Loucy (cell line): ENCODE measurements around the gene IRAK4.

Experiments used
- H2AFZ ChIP-seq: fragments of 200-600 bp; sonication (generic); 2 replicates; pipeline ENCODE4 v1.6.0; 2016; ENCODE audit warnings: antibody characterized with exemption, mild to moderate bottlenecking, low read length, moderate library complexity
- H3F3A ChIP-seq: fragments of 200-600 bp; 2 replicates; pipeline ENCODE4 v1.6.0; 2016; ENCODE audit warnings: antibody characterized with exemption, low read depth, mild to moderate bottlenecking
- H3K27me3 ChIP-seq: fragments of 200-600 bp; sonication (generic); 2 replicates; pipeline ENCODE4 v1.6.1; 2014; ENCODE audit warnings: low read length, mild to moderate bottlenecking; ENCODE audit not compliant: insufficient read depth, poor library complexity, severe bottlenecking
- H3K36me3 ChIP-seq: fragments of 200-600 bp; sonication (generic); 2 replicates; pipeline ENCODE4 v1.6.1; 2016; ENCODE audit warnings: low read length; ENCODE audit not compliant: insufficient read depth
- H3K4me1 ChIP-seq: fragments of 200-600 bp; sonication (generic); 2 replicates; pipeline ENCODE4 v1.5.1; 2014; ENCODE audit warnings: low read length, mild to moderate bottlenecking; ENCODE audit not compliant: insufficient read depth, poor library complexity, severe bottlenecking
- H3K4me2 ChIP-seq: fragments of 200-600 bp; sonication (generic); 2 replicates; pipeline ENCODE4 v1.6.0; 2014; ENCODE audit warnings: antibody characterized with exemption, low read length, low read depth, mild to moderate bottlenecking; ENCODE audit not compliant: poor library complexity, severe bottlenecking
- H3K4me3 ChIP-seq: fragments of 200-600 bp; sonication (generic); 2 replicates; pipeline ENCODE4 v1.5.1; 2014; ENCODE audit warnings: low read length, mild to moderate bottlenecking, mixed read lengths; ENCODE audit not compliant: poor library complexity, severe bottlenecking
- H3K79me2 ChIP-seq: fragments of 200-600 bp; sonication (generic); 2 replicates; pipeline ENCODE4 v1.6.1; 2014; ENCODE audit warnings: low read length; ENCODE audit not compliant: insufficient read depth
- H3K9ac ChIP-seq: fragments of 200-600 bp; sonication (generic); 2 replicates; pipeline ENCODE4 v1.6.0; 2014; ENCODE audit warnings: mild to moderate bottlenecking, low read depth, low read length, moderate library complexity; ENCODE audit not compliant: poor library complexity, severe bottlenecking
- H3K9me2 ChIP-seq: fragments of 200-600 bp; sonication (generic); replicated peaks from 2 replicates; pipeline ENCODE4 v1.6.1; 2016; ENCODE audit warnings: low read depth, low read length, mixed read lengths
- H3K9me3 ChIP-seq: fragments of 200-600 bp; sonication (generic); 2 replicates; pipeline ENCODE4 v1.6.1; 2014; ENCODE audit warnings: mild to moderate bottlenecking, antibody characterized with exemption, low read length, low read depth; ENCODE audit not compliant: insufficient read depth
- H4K20me1 ChIP-seq: fragments of 200-600 bp; sonication (generic); 2 replicates; pipeline ENCODE4 v1.6.0; 2014; ENCODE audit warnings: antibody characterized with exemption, low read length, mild to moderate bottlenecking; ENCODE audit not compliant: insufficient read depth, poor library complexity, severe bottlenecking
- EZH2phosphoT487 ChIP-seq: fragments of 200-600 bp; IDR thresholded peaks from 2 replicates; pipeline ENCODE4 v1.6.1; 2018; ENCODE audit warnings: antibody characterized with exemption, mild to moderate bottlenecking, moderate library complexity, borderline replicate concordance
- TF ChIP-seq, protein P1 (sequence below): fragments of 200-600 bp; sonication (generic); conservative IDR thresholded peaks from 2 replicates; pipeline ENCODE4 v1.5.1; 2014; ENCODE audit warnings: mild to moderate bottlenecking, antibody characterized with exemption, low read length

Gene IRAK4

DNA sequence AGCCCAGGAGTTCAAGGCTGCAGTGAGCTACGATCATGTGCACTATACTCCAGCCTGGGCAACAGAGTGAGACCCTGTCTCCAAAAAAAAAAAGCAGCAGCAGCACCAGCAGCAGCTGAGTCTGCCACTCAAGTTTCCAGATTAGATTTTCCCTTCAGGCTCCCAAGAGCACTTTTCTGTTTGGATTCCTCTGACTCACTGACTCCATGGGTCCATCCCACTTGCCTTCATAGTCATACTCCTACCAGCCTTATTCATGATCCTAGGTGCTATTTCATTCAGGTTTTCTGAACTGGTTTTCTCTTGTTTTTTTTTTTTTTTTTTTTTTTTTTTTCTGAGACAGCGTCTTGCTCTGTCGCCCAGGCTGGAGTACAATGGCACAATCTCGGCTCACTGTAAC, 54.2 kb downstream of the IRAK4 start:
- H3F3A ChIP-seq: no peaks in the 10 kb centered on the region
- H3K9me3 ChIP-seq: no peaks in the 10 kb centered on the region
- no peak overlapping the region for H3K9ac ChIP-seq
- no peaks in the 10 kb centered on the region for H3K36me3 ChIP-seq
- H3K27me3 ChIP-seq: no peaks in the 10 kb centered on the region
- H3K9me2 ChIP-seq: no peaks in the 10 kb centered on the region
- no peak overlapping the region for H3K4me3 ChIP-seq
- no peak overlapping the region for H2AFZ ChIP-seq
- no peaks in the 10 kb centered on the region for H3K4me1 ChIP-seq
- H4K20me1 ChIP-seq: no peaks in the 10 kb centered on the region
- H3K79me2 ChIP-seq: no peaks in the 10 kb centered on the region
- H3K4me2 ChIP-seq: no peak overlapping the region
- TF ChIP-seq, protein P1, sequence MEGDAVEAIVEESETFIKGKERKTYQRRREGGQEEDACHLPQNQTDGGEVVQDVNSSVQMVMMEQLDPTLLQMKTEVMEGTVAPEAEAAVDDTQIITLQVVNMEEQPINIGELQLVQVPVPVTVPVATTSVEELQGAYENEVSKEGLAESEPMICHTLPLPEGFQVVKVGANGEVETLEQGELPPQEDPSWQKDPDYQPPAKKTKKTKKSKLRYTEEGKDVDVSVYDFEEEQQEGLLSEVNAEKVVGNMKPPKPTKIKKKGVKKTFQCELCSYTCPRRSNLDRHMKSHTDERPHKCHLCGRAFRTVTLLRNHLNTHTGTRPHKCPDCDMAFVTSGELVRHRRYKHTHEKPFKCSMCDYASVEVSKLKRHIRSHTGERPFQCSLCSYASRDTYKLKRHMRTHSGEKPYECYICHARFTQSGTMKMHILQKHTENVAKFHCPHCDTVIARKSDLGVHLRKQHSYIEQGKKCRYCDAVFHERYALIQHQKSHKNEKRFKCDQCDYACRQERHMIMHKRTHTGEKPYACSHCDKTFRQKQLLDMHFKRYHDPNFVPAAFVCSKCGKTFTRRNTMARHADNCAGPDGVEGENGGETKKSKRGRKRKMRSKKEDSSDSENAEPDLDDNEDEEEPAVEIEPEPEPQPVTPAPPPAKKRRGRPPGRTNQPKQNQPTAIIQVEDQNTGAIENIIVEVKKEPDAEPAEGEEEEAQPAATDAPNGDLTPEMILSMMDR: no peak
- no peak for TF ChIP-seq EZH2phosphoT487

DNA sequence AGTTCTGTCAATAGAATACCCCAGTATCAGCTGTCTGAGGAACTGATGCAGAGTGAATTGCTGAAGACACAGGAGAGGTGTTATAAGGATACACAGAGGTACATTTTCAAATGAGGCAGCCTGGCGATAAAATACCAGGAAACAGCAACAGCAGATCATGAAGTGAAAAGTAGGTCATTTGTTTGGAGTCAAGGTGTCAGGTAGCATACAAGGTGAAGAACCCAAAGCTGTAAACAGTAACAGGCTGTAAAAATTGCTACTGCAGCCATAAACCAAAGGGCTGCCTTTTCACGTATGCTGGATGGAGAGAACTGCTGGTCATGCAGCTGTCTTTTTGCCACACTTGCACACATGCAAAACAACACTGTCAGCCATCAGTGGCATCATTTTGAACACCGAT, 56.7 kb downstream of the IRAK4 start:
- H3K9me2 ChIP-seq: no peaks in the 10 kb centered on the region

DNA sequence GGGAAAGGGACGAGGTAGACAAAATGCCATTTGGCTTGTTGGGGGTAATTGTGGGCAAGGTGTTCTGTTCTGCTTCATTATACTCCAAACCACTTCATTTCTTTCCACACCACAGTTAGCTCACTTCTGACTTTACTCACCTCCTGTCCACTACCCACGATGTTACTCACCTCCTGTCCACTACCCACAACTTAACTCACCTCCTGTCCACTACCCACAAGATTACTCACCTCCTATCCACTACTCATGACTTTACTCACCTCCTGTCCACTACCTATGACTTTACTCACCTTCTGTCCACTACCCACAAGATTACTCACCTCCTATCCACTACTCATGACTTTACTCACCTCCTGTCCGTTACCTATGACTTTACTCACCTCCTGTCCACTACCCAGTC, 57.4 kb downstream of the IRAK4 start:
- Histone ChIP-seq H3K9me2 (no peaks in the 10 kb centered on the region), H2AFZ (no peak overlapping the region), H3K4me3 (no peak overlapping the region), H3K9me3 (no peaks in the 10 kb centered on the region), H3K4me1 (no peaks in the 10 kb centered on the region), H3K36me3 (no peaks in the 10 kb centered on the region), H3K79me2 (no peaks in the 10 kb centered on the region), H3K9ac (no peak overlapping the region), H3F3A (no peaks in the 10 kb centered on the region), H3K4me2 (no peak overlapping the region), H3K27me3 (no peaks in the 10 kb centered on the region), H4K20me1 (no peaks in the 10 kb centered on the region)
- TF ChIP-seq EZH2phosphoT487: no peak
- TF ChIP-seq, protein P1: no peak

More for the DNA sequence above, 56.7 kb downstream of the IRAK4 start:
- no peaks in the 10 kb centered on the region for H3K27me3 ChIP-seq
- no peak overlapping the region for H3K9ac ChIP-seq
- H3K36me3 ChIP-seq: no peaks in the 10 kb centered on the region
- H3K4me2 ChIP-seq: no peak overlapping the region
- H3K9me3 ChIP-seq: no peaks in the 10 kb centered on the region
- H2AFZ ChIP-seq: peak overlapping the region; percentile 18; the same call in 1 of the 2 replicates
- H3K79me2 ChIP-seq: no peaks in the 10 kb centered on the region
- TF ChIP-seq, protein P1: no peak
- TF ChIP-seq EZH2phosphoT487: no peak
- H3F3A ChIP-seq: no peaks in the 10 kb centered on the region
- H3K4me1 ChIP-seq: no peaks in the 10 kb centered on the region
- H4K20me1 ChIP-seq: no peaks in the 10 kb centered on the region
- no peak overlapping the region for H3K4me3 ChIP-seq
